ENCODE results near the gene RALGAPA2.

RALGAPA2 gene

GRCh38 chr20:20519269-20519668 lies 193.2 kb downstream of the RALGAPA2 start:
- TF ChIP-seq, protein P1, sequence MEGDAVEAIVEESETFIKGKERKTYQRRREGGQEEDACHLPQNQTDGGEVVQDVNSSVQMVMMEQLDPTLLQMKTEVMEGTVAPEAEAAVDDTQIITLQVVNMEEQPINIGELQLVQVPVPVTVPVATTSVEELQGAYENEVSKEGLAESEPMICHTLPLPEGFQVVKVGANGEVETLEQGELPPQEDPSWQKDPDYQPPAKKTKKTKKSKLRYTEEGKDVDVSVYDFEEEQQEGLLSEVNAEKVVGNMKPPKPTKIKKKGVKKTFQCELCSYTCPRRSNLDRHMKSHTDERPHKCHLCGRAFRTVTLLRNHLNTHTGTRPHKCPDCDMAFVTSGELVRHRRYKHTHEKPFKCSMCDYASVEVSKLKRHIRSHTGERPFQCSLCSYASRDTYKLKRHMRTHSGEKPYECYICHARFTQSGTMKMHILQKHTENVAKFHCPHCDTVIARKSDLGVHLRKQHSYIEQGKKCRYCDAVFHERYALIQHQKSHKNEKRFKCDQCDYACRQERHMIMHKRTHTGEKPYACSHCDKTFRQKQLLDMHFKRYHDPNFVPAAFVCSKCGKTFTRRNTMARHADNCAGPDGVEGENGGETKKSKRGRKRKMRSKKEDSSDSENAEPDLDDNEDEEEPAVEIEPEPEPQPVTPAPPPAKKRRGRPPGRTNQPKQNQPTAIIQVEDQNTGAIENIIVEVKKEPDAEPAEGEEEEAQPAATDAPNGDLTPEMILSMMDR (IDR thresholded peaks at IDR 0.05; ENCODE audit: control insufficient read depth, insufficient read depth, low read depth, low read length, missing control alignments): no peak
- DNase-seq (ENCODE audit: low read depth): no peak
- no peak overlapping the region for H3K4me3 ChIP-seq (ENCODE audit: control insufficient read depth, low read depth, low read length)

DNA sequence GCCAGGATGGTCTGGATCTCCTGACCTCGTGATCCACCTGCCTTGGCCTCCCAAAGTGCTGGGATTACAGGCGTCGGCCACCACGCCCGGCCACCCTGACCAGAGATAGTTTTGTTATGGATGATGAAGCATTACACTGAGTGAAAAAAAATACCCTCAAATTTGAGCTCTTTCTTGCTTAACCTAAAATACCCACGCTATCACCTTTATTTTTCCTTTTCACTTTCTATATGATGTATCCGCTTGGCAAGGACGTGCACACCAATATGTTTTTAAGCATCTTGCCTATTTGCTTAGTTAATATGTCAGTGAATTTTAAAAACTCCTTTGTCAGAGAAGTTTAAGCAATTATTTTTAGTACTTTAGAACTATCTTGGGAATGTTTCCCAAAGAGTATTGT lies 194.2 kb downstream of the RALGAPA2 start:
- DNase-seq (ENCODE audit: low read depth): no peak
- TF ChIP-seq, protein P1 (IDR thresholded peaks at IDR 0.05; ENCODE audit: control insufficient read depth, insufficient read depth, low read depth, low read length, missing control alignments): no peak

DNA sequence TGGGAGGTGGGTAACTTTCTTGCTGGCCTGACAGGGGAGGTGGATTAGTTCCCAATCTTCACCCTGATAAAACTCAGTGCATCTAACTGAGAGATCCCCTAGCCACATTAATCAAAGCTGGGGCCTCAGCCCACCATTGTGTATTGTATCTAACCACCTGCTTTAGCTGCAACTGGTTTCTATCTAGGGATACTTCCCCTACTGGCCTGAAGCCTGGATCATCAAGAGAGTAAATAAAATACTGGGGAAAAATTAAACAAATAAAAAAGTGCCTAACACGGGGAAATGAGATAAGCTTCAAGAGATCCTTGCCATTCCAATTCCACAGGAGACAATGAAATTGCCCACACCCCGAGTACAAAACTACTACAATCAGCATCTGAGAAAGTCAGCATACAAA lies 195.1 kb downstream of the RALGAPA2 start:
- no peak for DNase-seq (ENCODE audit: low read depth)
- H3K4me3 ChIP-seq (ENCODE audit: control insufficient read depth, low read depth, low read length): no peak overlapping the region

More for the DNA sequence above, 194.2 kb downstream of the RALGAPA2 start:
- H3K4me3 ChIP-seq (ENCODE audit: control insufficient read depth, low read depth, low read length): no peak overlapping the region

DNA sequence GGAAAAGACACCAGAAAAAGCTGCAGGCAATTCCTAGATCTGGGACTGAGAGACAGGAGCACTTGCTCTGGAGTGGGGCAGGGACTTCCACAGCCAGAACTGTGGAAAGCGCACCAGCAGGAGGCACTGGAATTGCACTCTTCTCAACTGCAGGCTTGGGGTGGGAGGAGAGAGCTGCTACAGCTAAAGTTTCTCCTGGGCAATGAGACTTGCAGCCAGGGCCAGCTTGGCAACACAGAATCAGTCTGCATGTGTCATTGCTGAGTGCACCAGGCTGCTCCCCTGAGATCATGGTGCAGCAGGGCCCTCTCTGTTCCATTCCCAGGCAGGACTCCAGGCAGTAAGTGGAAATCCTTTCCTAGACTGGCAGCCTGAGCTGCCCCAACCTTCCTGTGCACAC lies 198.7 kb downstream of the RALGAPA2 start:
- TF ChIP-seq, protein P1 (IDR thresholded peaks at IDR 0.05; ENCODE audit: control insufficient read depth, insufficient read depth, low read depth, low read length, missing control alignments): no peak
- DNase-seq (ENCODE audit: low read depth): no peak
- no peak overlapping the region for H3K4me3 ChIP-seq (ENCODE audit: control insufficient read depth, low read depth, low read length)

More for the DNA sequence above, 195.1 kb downstream of the RALGAPA2 start:
- TF ChIP-seq, protein P1 (IDR thresholded peaks at IDR 0.05; ENCODE audit: control insufficient read depth, insufficient read depth, low read depth, low read length, missing control alignments): no peak

DNA sequence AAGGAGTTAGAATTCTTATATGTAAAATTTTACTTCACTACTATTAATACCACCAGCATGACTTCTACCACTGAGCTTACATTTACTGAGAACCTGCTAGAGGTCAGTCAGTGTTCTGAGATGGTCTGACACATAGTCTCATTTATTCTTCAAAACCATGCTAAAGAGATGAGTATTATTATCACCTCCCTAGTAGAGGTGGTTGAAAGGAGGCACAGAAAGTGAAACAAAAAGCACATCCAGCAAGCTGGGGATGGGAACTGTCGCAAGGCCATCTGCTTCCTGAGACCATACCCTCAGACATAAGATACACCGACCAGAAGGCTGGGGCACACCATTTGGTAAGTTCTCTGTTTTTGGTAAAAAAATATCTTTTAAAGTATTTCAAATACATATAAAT lies 206.9 kb downstream of the RALGAPA2 start:
- H3K4me3 ChIP-seq (ENCODE audit: control insufficient read depth, low read depth, low read length): no peak overlapping the region
- TF ChIP-seq, protein P1 (IDR thresholded peaks at IDR 0.05; ENCODE audit: control insufficient read depth, insufficient read depth, low read depth, low read length, missing control alignments): no peak
- no peak for DNase-seq (ENCODE audit: low read depth)

DNA sequence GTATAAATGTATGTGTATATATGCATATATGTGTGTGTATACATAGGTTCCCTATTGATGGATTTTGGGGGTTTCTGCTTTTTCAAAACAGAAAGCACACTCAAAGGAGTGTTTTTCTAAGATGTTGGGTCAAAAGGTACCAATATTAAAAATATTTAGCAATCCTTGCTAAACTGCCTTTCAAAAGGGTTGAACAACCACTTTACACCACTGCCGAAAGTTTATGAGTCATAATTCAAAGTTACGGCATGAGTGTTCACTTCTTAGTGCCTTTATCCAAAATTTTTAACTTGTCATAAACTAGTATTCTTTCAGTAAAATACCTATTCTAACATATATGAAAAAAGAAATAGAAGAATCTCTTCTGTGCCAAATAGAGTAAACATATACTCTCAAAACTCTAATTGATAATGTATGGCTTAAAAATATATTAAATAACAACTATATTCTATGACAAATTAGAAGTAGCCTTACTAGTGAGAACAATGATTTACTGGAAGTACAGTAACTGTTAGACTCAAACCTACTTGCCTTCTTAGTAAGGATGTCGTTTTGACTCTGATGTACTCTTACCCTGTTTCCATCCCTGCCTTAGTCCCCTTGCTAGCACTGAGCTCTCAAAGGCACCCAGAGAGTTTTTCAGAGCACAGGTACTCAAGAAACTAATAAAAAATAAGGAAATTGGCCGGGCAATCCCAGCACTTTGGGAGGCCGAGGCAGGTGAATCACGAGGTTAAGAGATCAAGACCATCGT lies 208.5 kb downstream of the RALGAPA2 start:
- no peak overlapping the region for H3K4me3 ChIP-seq (ENCODE audit: control insufficient read depth, low read depth, low read length)
- TF ChIP-seq, protein P1 (IDR thresholded peaks at IDR 0.05; ENCODE audit: control insufficient read depth, insufficient read depth, low read depth, low read length, missing control alignments): no peak
- no peak for DNase-seq (ENCODE audit: low read depth)

Measured in AG09309 (cell line).